ENCODE measurements around the gene GREB1L. TPM values are rescaled to one million over a fixed set of nuclear protein-coding genes. Genes with fewer than 3 reads are reported as not detected.
"Not testable (repeated sequence)": the region's sequence is repeated elsewhere in the genome, so short reads cannot be mapped to it uniquely, and the experiment has no call there.

The GREB1L gene
- total RNA-seq, 1 experiment from 2014 or later: 2.1 TPM

GRCh38 chr18:21303445-21303844 lies 61.4 kb downstream of the GREB1L start:
- DNase-seq (ENCODE audit: extremely low read depth, low read depth): no peak

- peak; percentile 35 for DNase-seq (ENCODE audit: extremely low read depth, low read depth)
Observed at GRCh38 chr18:21303895-21304294, 61.9 kb downstream of the GREB1L start.

- no peak for DNase-seq (ENCODE audit: extremely low read depth, low read depth)
Observed at GRCh38 chr18:21305621-21306020, 63.6 kb downstream of the GREB1L start.

DNA sequence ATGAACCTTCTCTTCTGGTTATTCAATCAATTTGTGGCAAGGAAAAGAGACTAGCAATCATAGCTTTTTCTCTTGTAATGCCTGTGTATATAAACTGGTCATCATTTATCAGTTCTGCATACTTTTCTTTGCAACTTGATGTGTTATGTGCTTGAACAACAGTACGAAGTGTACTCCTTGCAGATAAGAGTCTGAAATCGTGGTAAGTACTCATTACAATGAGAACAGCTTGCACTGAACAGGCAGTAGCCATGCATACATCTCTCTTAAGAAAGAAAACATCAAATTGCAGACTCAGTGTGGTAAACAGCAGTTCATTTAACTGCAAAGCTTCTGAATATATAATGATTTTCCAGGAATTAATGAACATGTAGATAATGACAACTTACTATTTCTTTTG lies 64.3 kb downstream of the GREB1L start:
- DNase-seq (ENCODE audit: extremely low read depth, low read depth): no peak

GRCh38 chr18:21307578-21307977 lies 65.5 kb downstream of the GREB1L start:
- DNase-seq (ENCODE audit: extremely low read depth, low read depth): no peak

GRCh38 chr18:21309248-21309647 lies 67.2 kb downstream of the GREB1L start:
- DNase-seq (ENCODE audit: extremely low read depth, low read depth): no peak

GRCh38 chr18:21311980-21312379 lies 69.9 kb downstream of the GREB1L start:
- DNase-seq (ENCODE audit: extremely low read depth, low read depth): not testable (repeated sequence)

DNA sequence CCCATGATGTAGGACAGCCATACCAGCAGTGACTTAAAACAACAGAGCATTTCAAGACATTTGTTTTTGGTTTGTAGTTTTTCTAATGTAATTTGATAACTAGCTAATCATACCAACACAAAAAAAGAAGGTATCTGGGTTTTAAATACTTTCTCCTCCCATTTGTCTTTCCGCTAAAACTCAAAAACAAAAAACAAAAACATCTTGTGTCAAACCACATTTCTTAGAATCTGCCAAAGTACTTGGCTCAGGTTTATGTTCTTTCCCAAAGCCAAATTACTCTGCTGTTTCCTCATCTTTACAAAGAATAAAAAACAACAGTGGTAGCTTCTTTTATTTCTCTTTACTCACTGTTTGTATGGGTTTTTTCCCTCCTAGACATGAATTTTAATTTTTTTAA lies 71.5 kb downstream of the GREB1L start:
- DNase-seq (ENCODE audit: extremely low read depth, low read depth): no peak

GRCh38 chr18:21314724-21315123 lies 72.7 kb downstream of the GREB1L start:
- DNase-seq (ENCODE audit: extremely low read depth, low read depth): no peak

DNA sequence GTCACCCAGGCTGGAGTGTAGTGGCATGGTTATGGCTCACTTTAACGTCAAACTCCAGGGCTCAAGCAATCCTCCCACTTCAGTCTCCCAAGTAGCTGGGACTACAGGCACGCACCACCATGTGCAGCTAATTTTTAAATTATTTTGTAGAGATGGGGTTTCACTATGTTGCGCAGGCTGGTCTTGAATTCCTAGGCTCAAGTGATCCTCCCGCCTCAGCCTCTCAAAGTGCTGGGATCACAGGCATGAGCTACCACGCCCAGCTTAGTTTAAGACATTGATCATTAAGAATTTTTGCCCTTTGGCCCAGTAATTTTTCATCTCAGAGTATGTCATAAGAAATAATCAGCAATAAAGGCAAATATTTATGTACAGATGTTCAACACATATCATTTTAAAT lies 73.1 kb downstream of the GREB1L start:
- not testable (repeated sequence) for DNase-seq (ENCODE audit: extremely low read depth, low read depth)

DNA sequence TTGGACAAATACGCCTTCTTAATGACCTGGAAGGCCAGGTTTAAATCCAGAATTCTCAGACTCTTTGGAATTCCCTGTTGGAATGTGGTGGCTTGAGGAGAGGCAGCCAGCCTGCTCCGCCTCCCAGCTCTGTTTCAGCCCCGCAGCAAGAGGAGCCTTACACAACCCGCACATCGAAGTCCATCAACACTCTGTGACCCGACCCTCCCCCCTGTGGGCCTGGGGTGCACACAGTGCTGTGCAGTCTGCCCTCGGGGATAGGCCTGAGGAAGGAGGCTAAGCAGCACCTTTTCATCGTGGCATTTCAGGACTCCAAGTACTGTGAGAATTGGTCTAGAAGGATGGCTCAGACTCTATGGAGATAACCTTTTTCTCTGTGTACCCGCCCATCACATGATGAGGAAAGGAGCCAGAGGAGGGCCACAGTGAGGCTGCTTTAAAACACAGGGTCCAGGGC lies 73.7 kb downstream of the GREB1L start:
- no peak for DNase-seq (ENCODE audit: extremely low read depth, low read depth)

GRCh38 chr18:21316296-21316695 lies 74.3 kb downstream of the GREB1L start:
- no peak for DNase-seq (ENCODE audit: extremely low read depth, low read depth)

DNA sequence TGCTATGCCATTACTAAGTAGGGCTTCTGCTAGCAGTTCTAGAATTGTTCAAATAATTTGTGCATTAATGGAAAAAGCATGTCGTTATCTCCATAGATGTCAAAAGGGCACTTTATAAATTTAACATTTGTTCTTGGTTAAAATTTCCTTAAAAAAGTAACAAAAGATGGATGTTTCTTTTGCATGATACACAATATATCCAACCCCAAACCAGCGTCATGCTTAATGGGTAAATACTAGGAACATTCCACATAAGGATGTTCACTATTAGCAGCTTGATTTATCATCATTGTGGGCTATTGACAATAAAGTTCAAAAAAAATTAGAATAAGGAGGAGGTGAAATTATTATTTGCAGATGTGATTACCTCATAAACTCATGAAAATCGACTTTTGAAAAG lies 79.7 kb downstream of the GREB1L start:
- DNase-seq (ENCODE audit: extremely low read depth, low read depth): no peak

DNA sequence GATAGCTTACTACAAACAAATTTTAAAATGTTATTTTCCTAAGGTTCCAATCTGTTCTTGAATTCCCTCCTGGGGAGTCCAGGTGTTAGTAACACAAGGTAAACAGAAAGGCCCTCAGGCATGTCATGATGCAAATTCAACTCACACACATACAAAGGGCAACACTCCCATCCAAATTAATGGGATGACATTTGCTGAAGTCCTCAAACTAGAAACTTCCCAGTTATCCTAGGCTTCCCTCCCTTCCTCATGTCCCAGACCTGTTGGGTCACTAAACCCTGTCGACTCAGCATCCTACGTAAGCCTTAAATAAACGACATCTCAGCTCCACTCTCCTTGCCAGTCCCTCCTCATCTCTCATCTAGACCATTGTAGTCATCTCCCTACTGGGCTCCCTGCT lies 85.1 kb downstream of the GREB1L start:
- DNase-seq (ENCODE audit: extremely low read depth, low read depth): no peak

GRCh38 chr18:21330122-21330701 lies 88.2 kb downstream of the GREB1L start:
- peak; percentile 32 for DNase-seq (ENCODE audit: extremely low read depth, low read depth)

GRCh38 chr18:21331065-21331464 lies 89.0 kb downstream of the GREB1L start:
- no peak for DNase-seq (ENCODE audit: extremely low read depth, low read depth)

DNA sequence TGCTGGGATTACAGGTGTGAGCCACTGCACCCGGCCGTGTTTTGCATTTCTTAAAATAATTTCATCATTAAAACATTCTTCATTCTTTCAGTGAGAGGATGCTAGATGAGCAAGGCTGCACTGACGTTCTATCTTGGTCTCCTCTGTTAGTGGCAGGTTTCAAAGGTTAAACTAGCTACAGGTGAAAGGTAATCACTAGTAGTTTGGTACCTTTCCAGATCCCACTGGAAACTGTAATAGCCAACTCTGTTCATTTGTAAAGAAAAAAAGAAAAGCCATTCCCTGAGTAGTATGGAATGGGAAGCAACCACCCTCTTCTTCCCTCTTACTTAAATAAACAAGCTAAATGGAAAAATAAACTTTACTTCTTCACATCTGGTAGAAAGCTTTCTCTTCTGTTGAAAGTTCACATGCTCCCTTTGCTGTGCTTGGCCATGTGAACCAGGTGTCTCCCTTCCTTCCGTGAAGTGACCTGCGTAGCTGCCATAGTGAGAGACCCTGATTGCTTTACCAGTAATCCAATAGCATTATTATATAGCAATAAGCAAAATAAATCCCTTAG lies 94.0 kb downstream of the GREB1L start:
- DNase-seq (ENCODE audit: extremely low read depth, low read depth): no peak

DNA sequence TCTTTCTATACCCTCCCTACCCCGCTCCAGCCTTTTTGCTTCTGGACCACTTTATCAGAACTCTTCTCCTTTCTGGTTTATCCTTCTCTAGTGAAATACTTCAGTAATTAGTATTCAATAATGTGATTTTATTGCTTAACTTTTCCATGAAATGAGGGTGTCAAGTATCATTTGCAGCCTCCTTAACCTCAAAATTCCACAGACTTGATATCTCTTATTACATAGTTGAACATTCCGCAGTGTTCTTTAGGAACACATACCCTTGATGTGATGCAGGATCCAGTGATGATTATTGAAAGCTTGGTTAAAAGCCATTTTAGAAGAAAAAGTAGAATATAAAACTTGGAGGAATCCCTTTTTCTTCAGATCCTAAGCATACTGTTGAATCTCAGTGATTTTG lies 94.8 kb downstream of the GREB1L start:
- DNase-seq (ENCODE audit: extremely low read depth, low read depth): no peak

GRCh38 chr18:21341141-21341540 lies 99.1 kb downstream of the GREB1L start:
- DNase-seq (ENCODE audit: extremely low read depth, low read depth): no peak

- DNase-seq (ENCODE audit: extremely low read depth, low read depth): no peak
Observed at GRCh38 chr18:21342372-21342771, 100.3 kb downstream of the GREB1L start.

GRCh38 chr18:21344860-21345259 lies 102.8 kb downstream of the GREB1L start:
- DNase-seq (ENCODE audit: extremely low read depth, low read depth): no peak

- no peak for DNase-seq (ENCODE audit: extremely low read depth, low read depth)
Observed at GRCh38 chr18:21345840-21346239, 103.8 kb downstream of the GREB1L start.

- no peak for DNase-seq (ENCODE audit: extremely low read depth, low read depth)
Observed at GRCh38 chr18:21359746-21360145, 117.7 kb downstream of the GREB1L start.
